Activated gamma-delta T cell (primary cell): Measurements from ENCODE around the gene NPRL2.

Experiments
- DNase-seq: peaks from one replicate; lab custom pipeline; 2025; lab: John Stamatoyannopoulos, UW

The NPRL2 gene

DNA sequence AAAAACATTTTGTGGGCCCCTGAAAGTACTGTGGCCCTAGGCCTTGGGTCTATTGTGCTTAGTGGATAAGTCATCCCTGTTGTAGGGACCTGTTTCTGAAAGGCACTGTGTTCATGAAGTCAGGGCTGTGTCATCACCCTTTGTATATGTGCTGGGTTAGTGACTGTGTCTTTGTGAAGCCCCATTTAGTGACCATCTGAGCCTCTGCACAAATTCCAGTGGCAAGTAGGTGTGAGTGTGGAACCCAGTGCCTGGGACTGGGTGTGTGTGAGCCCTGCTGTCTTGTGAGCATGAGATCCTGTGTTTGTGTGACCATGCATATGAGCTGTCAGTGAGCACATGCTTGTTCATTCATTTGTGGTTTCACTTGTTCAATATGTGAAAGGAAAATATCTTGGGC lies 46.0 kb downstream of the NPRL2 start:
- DNase-seq: no peak

DNA sequence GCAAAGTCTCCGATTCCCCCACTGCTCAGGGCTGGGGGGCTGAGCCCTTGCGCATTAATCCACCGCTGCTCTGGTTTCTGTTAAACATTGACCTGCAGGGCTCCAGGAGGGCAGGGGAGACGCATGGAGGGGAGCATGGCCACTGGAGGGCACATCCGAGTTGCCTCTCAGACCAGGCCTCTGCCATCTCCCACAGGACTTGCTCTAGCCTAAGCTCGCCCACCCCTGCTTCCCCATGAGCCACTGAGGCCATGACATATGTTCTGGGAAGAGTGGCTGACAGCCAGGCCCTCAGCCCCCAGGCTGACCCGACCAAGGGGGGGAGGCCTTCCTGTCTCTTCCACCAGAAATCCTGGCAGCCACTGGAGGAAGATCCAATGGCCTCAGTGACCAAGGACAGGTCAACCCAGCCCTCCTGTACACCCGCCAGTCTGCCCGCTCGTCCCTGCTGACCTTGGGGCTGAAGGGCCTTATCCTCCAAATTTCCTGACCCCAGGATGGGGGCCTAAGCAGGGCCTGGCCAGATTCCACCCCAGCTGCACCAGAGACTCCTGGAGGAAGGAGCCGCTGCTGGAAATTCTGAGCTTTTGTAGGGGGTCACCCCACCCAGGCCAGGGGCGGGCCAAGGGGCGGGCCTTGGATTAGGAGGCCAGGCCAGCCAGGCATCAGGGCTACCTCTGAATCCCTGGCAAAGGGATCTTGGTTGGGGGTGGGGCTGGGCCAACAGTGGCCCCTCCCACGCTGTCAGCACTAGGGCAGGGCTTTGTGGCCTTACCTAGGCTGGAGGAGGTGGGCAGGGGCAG lies 47.4 kb downstream of the NPRL2 start, which contains the start of gene HYAL1:
Gene HYAL1 (minus strand): TSS at position 562 of the 803 bp plus-strand sequence. CDS start 618 bp downstream, outside the sequence.
- DNase-seq: no peak

DNA sequence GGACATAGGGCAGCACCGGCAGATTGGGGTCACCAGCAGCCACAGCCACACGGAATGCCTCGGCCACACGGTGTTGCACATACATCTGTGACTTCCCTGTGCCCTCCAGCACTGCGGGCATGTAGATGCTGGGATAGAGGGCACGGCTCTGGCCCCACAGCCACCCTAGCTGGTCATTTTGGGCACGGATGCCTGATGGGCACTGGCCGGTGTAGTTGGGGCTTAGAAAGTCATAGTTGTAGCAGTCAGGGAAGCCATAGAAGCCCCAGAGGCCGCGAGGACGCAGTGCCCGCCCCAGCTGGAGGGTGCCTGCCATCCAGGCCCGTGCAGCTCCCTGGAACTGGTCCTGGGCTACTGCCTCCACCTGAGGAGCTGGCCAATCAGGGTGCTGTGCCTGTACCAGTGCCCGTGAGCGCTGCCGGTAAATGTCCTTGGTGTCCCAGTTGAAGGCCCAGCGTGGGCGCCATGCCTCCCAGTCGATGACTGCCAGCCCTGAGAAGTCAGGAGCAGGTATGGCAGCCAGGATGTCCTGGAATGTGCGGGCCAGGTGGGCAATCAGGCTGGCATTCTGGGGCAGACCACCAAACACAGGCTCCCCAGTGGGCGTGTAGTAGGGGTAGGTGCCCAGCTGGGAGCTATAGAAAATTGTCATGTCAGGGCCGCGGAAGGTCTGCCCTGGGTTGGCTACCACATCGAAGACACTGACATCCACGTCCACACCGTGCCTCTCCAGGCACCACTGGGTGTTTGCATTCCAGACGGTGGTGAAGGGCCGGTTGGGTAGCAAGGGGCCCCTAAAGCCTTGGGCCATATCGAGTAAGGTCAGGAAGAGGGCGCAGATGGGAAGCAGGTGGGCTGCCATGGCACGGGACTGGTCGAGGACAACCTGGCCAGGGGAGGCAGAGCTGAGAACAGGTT lies 48.2 kb downstream of the NPRL2 start:
- DNase-seq: no peak

DNA sequence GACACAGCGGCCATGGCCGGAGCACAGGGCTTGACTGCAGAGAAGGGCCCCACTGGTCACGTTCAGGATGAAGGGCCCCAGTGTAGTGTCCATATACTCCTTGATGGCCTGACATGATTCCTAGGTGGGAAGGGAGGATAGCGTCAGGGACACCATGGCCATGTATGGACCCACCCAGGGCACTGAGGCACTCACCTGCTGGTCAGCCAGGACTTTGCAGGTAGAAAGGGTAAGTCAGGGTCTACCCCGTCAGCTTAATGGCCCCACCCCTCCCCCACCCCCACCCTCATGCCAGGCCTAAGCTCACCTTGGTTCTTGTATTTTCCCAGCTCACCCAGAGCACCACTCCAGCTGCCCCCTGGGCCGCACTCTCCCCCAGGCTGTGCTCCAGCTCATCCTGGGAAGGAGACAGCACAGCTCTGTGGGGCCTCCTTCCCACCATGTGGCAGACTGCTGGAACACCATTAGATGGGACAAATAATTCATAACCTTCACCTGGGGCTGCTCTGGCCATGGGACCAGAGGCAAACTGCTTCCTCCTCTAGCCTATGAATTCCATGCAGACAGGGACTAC lies 49.8 kb downstream of the NPRL2 start:
- no peak for DNase-seq

DNA sequence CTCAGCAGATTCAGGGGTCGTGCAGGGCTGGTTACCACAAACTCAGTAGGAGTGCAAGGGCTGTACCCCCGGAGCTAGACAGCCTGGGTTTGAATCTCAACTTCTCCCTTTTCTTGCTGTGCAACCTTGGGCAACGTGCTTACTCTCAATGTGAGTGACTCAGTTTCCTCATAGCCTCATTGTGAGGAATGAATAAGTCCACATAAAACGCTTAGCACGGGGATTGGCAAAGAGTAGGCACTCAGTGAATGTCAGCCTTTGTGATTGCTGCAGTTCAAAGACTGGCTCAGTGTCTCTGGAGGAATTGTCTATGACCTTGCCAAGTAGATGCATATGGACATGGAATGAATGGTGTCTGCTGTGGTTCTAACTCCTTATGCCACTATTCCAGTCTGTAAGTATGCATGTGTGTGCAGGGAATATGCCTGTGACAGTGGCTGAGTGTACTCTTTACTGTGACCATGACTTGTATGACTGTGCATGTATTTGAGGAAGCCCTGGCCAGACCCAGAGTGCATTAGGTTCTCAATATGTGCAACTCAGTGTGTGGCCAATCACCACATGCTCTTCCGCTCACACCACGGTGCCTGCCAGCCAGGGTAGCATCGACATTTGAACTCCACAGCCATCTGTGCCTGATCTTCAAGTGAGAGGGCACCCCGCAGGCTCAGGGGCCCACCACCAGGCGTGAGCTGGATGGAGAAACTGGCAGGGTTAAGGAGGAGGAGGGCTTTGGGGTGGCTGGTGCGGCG lies 50.5 kb downstream of the NPRL2 start:
- no peak for DNase-seq

DNA sequence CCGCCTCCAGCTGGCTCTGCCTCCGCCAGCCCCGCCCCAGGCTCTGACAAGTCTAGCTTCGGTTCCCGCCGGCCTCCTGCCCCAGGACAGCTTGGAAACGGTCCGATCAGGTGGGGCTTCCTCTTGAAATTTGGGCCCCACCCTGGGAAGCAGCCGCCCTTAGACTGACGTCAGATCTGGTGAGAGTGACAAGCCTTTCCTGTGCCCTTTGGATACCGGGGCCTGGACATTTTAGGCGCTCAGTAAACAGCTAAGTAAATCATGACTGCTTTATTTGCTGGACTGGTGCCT lies 51.0 kb downstream of the NPRL2 start:
- no peak for DNase-seq

DNA sequence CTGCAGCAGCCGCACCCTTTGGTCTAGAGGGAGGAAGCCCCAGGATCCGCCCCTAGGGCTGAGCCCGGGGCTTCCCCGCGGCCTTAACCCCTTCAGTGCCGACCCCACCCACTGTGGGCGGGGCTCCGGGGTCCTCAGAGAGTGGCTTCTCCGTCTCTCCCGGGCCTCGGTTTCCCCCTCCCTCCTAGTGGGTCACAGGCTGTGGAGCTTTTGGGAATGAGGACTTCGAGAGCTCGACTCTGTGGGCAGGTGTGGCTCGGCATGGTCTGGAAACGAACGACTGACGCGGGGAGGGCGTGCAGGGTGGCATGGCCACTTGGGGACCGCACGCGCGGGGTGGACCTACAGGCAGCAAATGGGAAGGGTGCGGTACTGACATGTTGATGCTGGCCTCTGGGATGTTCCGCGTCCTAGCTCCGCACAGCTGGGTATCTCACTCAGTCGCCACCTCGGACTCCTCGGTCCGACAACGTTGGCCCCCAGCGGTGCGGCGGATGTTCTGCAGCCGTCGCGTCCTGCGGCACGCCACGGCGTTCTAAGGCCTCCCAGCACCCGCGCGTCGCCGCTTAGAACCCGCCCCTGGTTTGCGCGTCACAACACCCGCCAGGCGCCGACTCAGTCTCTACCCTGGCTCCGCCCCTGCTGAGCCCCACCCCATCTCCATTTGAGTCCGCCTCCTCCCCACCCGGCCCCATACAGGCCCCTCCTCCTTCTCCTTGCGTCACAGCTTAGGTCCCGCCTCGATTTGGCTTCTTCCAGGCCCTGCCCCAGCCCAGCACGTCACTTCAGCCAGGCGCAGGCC lies 51.5 kb downstream of the NPRL2 start, which contains the start of the genes HYAL3 and NAA80:
Gene HYAL3 (minus strand): TSS at position 570 of the 802 bp plus-strand sequence. CDS start 3,803 bp downstream, outside the sequence.
Gene NAA80 (minus strand): TSS at position 570 of the 802 bp plus-strand sequence. CDS start 1,942 bp downstream, outside the sequence.
- DNase-seq: peak; percentile 98

DNA sequence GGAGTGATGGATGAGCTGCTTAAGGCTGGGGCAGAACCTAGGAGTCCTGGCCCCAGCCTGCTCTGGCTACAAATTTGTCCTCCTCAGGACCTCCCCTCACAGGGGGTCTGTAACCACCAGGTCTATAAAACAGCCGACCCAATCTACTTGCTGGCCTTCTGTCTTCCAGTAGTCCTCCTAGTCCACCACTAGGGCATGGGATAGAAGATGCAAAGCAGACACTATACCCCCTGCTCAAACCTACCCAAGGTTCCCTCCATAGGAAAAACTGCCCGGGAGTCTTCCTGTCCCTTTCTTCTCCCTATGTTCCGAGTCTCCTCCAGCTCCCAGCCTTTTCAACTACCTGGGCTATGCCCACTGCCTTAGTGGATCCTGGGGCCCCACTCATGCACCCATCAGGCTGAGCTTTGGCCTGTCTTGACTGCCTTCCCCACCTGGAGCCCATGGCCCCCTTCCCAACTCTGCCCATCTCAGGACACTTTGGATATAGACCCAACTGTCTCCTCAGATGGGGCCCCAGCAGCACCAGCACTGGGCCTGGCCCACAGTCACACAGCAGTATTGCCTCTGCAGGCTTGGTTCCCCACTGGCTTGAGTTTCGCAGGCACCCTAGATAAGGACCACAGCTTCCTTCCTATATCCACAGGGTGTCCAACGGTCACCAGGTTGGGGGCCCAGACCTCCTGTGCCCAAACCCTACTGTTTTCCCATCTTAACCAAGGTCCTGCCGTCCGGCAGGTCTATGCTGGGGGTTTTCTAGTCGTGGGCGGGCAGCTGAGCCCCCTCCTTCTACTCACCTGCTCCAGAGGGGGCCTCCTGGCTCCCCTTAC lies 52.5 kb downstream of the NPRL2 start:
- DNase-seq: no peak

DNA sequence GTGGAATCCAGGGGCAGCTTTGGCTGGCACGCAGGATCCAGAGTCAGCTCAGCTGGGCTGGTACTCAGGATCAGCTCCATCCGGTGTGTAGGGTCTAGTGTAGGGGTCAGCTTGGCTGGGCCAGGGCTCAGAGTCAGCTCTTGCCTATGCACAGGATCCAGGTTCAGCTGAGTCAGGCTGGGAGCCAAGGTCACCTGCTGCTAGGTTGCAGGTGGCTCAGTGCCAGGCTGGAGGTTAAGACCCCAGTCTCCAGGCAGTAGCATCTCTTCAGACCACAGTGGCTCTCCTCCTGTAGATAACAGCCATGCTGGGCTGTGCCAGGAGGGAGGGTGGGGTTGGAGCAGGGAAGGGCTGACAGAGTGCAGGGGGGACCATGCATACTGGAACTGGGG lies 53.2 kb downstream of the NPRL2 start:
- DNase-seq: no peak
